Coronary artery (tissue), 2 donors: ENCODE results near the gene MBLAC1.

Experiments used
- DNase-seq: peaks from one replicate; pipeline ENCODE4 v3.0.0-alpha.2; 2017; ENCODE audit warnings: low spot score
- H3K27ac ChIP-seq, 2 donors: fragments of 200-600 bp; sonication (generic); one replicate each; pipeline ENCODE4 v1.5.1; 2016 to 2019
- H3K4me3 ChIP-seq: fragments of 200-600 bp; sonication (generic); 2 replicates; pipeline ENCODE4 v1.5.1; 2016; ENCODE audit warnings: mild to moderate bottlenecking, moderate library complexity
- TF ChIP-seq, protein P1 (sequence below): fragments of 200-600 bp; sonication (generic); IDR thresholded peaks from one replicate; pipeline ENCODE4 v1.5.1; 2019; ENCODE audit warnings: antibody characterized with exemption

Gene MBLAC1

DNA sequence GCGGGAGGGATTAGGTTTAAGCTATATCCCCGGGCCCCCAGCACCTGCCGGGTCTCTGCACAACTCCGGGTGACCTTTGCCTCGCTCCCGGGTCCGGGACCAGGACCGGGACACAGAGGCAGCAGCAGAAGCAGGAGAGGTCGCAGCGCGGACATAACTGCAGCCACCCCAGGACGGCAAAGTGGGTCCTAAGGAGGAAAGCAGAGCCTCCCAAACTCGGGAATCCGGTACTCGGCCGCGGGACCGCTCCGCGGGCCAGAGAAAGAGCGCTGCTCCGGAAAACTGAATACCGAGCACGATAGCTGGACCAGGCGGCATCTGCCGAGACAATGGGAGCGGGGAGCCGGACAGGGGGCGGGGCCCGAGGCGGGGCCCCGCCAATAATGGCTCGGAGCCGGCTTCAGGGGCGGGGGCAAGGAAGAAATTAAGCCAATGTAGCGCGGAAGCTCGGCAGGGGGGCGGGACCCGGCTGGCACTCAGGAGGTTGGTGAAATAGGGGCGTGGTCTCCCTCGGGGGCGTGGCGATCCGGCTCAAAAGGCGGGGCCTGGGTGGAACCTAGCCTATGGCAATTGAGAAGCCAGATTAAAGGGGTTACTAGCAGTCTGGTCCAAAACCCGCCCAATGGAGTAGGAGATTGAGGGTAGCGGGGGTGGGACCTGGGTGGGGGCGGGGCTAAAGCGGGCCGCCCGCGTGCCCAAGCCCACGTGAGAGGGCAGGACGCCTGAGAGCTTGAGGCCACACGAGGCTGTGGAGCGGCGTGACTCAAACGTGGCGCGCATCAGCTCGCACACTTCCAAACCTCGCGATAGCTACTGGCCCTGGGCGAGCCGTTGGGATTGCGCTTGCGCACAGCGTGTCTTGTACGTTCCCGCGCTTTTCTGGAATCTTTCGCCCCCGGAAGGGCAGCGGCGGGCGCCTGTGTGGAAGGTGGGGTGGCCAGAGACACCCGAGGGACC, 50.6 kb downstream of the MBLAC1 start, which contains the start of the genes GPC2 and STAG3:
TSS of gene GPC2 (minus strand) at position 337 of the 957 bp plus-strand sequence. CDS start at position 155, 182 bp downstream.
TSS of gene STAG3 (plus strand) at position 874 of the 957 bp plus-strand sequence. CDS start 2,639 bp downstream, outside the sequence.
- TF ChIP-seq, protein P1, sequence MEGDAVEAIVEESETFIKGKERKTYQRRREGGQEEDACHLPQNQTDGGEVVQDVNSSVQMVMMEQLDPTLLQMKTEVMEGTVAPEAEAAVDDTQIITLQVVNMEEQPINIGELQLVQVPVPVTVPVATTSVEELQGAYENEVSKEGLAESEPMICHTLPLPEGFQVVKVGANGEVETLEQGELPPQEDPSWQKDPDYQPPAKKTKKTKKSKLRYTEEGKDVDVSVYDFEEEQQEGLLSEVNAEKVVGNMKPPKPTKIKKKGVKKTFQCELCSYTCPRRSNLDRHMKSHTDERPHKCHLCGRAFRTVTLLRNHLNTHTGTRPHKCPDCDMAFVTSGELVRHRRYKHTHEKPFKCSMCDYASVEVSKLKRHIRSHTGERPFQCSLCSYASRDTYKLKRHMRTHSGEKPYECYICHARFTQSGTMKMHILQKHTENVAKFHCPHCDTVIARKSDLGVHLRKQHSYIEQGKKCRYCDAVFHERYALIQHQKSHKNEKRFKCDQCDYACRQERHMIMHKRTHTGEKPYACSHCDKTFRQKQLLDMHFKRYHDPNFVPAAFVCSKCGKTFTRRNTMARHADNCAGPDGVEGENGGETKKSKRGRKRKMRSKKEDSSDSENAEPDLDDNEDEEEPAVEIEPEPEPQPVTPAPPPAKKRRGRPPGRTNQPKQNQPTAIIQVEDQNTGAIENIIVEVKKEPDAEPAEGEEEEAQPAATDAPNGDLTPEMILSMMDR, result no peak
- peak; percentile 96 for DNase-seq
- Histone ChIP-seq H3K27ac (peak within 1 kb of the TSS in 1 of 2 donors; percentile 19), H3K4me3 (peak within 1 kb of the TSS; percentile 64)
